C4-2B (cell line): Measurements from ENCODE around the gene GDF2.

Source experiments
- CTCF ChIP-seq: fragments of 450-650 bp; conservative IDR thresholded peaks from 2 replicates; pipeline ENCODE4 v1.5.1; 2017; ENCODE audit warnings: mild to moderate bottlenecking
- ZFX ChIP-seq: fragments of 450-650 bp; IDR thresholded peaks from 2 replicates; pipeline ENCODE4 v1.6.1; 2017

DNA sequence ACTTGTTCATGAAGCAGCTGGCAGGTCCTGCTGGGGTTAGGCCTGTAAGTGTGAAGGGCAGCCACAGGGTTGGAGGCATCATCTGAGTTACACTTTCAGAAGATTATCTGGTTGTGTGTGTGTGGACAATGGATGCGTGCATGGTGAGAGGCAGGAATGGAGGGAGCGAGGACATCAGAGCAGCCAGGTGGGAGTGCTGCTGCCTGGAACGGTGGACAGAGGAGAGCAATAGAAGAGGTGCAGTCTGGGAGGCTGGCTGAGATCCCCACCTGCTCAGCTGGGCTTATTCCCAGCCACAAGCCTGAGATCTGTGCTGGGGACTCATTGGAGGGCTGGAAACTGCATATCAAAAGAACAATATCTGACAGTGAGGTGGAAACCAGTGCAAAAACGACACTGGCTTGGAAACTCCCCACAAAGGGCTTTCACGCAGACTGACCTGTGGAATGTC, 44.0 kb downstream of the GDF2 start:
- TF ChIP-seq CTCF (no peak), ZFX (no peak)
